Activated gamma-delta T cell treated with Interleukin-2 at 50 U/mL for 16 hours (primary cell): Measurements from ENCODE around the gene SPIB.
"Not testable (repeated sequence)": the region's sequence is repeated elsewhere in the genome, so short reads cannot be mapped to it uniquely, and the experiment has no call there.

ENCODE experiments used
- DNase-seq: peaks from one replicate; pipeline ENCODE4 v3.0.0-alpha.2; 2020

SPIB gene

DNA sequence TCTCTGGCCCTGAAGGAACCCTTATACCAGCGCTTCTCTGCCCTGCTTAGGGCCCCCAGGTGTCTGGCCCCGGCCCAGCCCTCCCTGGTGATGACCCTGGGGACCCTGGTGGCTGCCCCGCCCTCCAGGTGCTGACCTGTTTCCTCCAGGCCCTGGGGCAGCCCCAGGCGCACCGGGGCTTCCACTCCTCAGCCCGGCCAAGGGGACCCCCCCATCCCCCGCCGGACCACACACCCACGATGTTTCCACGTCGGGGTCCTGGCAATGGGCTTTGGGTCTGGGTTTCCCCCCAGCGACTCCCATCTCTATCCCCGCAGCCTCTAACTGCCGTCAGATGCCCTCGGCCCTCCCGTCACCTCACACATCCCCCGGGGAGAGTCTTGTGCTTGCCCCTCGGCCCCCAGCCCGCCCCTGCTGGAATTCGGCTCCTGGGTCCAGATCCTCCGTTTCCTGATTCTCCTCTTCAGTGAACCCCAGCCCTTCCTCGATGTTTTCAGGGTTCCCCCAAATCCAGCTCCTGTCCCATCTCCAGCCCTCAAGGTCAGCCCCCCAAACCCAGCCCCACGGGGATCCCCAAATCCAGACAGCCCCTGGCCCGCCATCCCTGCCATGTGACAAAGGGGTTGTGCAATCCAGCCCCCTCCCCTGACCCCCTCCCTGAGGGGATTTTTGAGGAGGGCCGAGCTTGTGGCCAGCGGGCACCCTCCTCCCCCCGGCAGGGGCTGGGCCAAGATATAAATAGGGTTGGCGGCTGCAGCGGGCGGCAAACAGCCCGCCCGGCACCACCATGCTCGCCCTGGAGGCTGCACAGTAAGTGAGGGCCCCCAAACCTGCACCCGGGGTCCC is at the start of gene SPIB:
Gene SPIB, plus strand, starts transcription at position 763 of the 846 bp plus-strand sequence. Its CDS starts 25 bp downstream, at position 788.
- DNase-seq: no peak

DNA sequence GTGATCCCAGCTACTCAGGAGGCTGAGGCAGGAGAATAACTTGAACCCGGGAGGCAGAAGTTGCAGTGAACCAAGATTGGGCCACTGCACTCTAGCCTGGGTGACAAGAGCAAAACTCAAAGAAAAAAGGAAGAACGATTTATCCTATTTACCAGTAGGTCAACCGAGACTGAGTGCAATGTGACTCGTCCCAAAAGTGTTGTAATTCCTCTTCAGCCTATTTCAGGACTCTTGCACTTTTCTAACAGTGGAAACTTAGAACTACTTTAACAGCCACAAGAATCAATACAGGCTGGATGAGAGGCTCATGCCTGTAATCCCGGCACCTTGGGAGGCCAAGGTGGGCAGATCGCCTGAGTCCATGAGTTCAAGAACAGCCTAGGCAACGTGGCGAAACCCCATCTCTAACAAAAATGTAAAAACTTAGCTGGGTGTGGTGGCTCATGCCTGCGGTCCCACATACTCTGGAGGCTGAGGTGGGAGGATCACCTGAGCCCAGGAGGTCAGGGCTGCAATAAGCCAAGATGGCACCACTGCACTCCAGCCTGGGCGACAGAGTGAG is 46.7 kb upstream of the SPIB start:
- DNase-seq: no peak

DNA sequence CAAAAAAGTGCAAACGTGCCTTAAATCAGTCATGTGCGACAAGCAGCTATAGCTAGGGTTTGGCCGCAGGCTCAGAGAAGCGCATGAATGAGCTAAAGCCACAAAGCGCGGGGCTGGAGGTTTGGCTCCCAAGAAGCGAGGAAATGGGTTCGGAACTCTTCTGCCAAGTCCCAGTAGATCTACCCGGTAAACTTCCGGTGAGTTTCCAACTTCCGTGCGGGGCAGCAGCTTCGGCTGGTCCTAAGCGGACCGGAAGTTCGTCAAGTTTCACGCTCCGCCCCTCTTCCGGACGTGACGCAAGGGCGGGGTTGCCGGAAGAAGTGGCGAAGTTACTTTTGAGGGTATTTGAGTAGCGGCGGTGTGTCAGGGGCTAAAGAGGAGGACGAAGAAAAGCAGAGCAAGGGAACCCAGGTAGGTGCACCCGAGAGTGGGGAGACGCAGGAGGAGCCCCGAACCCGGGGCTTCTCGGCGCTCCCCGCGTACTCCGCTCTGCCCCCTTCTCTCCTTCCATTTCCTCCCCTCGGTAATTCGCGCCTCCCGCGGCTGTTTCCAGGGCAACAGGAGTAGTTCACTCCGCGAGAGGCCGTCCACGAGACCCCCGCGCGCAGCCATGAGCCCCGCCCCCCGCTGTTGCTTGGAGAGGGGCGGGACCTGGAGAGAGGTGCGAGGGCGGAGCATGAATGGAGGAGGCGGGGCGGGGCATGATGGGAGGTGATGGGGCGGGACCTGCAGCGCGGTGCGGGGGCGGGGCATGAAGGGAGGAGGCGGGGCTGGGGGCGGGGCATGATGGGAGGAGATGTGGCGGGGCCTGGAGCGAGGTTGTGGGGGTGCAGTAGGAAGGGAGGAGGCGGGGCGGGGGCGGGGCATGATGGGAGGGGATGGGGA is 42.3 kb upstream of the SPIB start, which contains the start of gene NR1H2:
Gene NR1H2, plus strand, starts transcription at position 292 of the 885 bp plus-strand sequence. CDS start 1,149 bp downstream, outside the sequence.
- peak; percentile 95 for DNase-seq

GRCh38 chr19:50377051-50377461 is 41.7 kb upstream of the SPIB start:
- peak; percentile 45 for DNase-seq

DNA sequence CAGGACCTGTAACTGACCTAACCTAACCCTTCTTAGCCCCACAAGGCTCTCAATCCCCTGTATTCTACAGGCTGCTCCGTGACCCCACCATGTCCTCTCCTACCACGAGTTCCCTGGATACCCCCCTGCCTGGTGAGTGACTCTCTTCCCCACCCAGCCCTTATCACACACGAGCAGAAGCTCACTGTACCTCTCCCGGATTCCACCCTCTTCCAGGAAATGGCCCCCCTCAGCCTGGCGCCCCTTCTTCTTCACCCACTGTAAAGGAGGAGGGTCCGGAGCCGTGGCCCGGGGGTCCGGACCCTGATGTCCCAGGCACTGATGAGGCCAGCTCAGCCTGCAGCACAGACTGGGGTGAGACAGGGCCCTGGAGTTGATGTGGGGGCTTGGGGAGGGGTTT is 41.2 kb upstream of the SPIB start:
- no peak for DNase-seq

GRCh38 chr19:50378169-50378862 is 40.4 kb upstream of the SPIB start:
- no peak for DNase-seq

GRCh38 chr19:50378863-50379236 is 39.9 kb upstream of the SPIB start:
- DNase-seq: no peak

- no peak for DNase-seq
These were observed 39.1 kb upstream of the SPIB start for GRCh38 chr19:50379602-50380001.

DNA sequence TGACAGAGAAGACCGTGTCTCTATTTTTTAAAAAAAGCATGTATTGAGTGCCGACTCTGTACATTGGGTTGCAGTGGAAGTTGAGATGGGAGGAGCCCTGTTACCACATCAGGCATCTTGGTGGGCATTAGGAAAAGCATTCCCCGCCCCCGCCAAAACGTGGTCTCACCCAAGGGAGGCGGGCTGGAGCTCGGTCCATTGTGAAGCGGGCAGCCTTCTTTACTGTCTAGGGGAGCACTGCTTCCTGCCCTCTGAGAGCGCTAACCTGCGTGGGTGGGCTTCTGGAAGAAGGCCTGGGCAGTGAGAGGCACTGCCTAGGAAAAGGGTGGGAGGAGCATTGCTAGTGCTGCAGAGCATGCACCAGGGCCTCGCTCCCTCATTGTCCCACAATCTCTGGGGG is 38.6 kb upstream of the SPIB start:
- DNase-seq: no peak

- no peak for DNase-seq
These were observed 38.0 kb upstream of the SPIB start for GRCh38 chr19:50380751-50381151.

DNA sequence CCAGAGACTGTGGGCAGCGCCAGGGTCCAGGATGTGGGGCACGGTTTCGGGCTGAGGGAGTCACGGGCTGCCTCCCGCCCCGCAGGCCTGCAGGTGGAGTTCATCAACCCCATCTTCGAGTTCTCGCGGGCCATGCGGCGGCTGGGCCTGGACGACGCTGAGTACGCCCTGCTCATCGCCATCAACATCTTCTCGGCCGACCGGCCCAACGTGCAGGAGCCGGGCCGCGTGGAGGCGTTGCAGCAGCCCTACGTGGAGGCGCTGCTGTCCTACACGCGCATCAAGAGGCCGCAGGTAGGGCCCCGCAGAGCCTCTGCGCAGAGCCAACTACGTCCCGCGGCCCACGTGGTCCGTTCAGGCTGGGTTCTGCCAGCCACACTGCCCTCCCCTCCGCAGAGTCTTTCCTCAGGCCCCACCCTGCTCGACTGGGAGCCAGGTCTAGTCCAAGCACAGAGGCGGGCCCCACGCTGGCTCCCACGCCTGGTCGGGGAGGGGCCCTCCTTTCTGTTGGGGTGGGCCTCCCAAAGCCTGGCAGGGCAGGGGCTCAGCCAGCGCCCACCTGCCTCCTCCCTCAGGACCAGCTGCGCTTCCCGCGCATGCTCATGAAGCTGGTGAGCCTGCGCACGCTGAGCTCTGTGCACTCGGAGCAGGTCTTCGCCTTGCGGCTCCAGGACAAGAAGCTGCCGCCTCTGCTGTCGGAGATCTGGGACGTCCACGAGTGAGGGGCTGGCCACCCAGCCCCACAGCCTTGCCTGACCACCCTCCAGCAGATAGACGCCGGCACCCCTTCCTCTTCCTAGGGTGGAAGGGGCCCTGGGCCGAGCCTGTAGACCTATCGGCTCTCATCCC is 36.6 kb upstream of the SPIB start:
- no peak for DNase-seq

DNA sequence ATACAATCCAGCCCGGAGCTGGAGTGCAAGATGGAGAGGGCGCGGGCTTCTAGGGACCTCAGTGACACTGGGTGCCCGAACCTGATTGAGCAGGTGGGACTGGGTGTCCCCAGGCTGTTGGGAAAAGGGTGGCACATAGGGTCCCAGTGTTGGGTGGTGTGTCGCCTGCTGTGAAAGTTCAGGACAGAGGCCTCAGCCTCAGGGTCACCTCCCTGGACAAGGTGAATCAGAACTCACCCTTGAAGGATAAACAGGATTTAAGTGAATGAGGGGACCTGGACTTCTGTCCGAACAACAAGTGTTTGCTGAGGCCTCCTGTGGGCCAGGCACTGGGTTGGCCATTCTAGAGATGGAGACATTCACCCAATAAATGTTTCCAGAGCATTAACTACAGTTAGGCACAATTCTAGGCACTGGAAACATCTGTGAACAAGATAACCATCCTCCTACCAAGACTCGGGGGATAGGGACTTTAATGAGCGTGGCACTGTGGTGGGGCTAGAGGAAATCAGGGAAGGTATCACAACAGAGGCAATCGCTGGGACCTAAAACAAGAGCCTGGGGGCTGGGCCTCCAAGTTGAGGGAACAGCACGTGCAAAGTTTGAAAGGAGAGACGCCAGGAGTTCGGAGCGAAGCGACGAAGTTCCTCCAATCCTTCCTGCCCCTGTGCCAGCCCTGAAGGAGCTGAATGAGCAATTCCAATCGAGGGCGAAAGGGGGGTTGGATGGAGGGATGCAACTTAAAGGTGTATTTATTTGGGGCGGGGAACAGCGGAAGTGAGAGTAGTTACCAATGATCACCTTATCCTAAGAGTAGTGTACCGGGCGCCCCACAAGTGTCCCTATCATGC is 35.5 kb upstream of the SPIB start:
- no peak for DNase-seq

- peak; percentile 98 for DNase-seq
These were observed 34.7 kb upstream of the SPIB start, which contains the start of gene POLD1 for GRCh38 chr19:50383852-50384684. TSS of gene POLD1 (plus strand) at chr19:50384347. CDS start at chr19:50398852, 14,505 bp downstream.

DNA sequence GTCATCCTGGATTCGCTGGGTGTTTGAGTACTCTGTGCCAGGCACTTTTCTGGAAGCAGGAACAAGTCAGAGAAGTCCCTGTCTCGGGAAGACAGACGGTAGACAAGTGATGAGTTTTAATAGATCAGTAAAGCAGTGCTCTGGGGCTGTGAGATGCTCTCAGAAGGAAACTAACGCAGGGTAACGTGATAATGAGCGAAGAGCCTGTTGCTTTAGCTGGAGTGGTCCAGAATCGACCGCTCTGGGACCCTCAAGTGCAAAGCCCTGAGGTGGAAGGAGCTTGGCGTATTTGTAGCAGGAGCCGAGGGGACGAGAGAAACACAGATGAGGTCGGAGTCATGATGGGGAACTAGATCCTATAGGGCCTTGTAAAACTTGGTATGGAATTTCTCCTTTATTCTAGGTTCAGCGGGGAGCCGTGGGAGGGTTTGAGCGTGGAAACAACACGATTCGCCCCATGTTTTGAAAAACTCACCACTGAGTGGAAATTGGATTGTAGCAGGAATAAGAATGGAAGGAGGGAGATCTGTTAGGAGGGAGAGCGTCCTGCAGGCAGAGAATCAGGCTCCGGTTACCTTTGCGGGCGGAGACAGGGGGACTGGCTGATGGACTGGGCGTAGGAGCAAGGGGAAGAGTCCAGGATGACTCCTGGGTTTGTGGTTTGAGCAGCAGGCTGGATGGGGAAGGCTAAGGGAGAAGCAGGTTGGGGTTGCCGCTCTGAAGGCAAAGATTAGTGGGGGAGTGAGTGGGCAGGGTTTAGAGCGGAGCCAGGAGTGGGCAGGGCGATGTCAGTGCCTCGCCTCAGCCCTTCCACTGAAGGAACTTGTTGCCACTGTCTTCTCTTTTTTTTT is 33.8 kb upstream of the SPIB start:
- no peak for DNase-seq

DNA sequence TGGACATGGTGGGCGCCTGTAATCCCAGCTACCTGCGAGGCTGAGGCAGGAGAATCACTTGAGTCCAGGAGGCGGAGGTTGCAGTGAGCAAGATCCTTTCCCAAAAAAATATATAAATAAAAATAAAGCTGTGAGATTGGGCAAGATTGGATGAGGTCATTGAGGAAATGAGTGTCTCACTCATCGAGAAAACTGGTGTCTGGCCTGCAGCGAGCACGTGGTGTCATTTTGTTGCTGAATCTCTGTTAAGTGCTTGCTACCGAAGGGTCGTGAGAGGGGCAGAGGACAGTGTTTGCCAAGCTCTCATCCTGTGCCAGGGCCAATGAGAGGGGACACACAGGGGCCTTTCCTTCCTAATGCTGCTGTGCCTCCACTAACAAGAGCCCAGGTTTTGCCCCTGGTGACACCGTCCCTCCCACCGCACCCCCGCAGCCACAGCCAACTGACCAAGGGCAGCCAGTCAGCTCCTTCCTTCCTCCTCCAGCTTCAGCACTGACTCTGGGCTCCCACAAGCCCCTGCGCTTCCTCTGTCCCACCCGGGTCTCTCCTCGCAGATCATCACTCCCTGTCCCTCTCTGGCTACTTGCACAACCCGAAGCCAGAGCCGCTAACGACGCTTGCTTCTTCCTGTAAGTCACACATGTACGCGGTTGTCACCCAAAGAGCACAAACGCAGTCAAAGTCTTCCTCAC is 31.4 kb upstream of the SPIB start:
- no peak for DNase-seq

DNA sequence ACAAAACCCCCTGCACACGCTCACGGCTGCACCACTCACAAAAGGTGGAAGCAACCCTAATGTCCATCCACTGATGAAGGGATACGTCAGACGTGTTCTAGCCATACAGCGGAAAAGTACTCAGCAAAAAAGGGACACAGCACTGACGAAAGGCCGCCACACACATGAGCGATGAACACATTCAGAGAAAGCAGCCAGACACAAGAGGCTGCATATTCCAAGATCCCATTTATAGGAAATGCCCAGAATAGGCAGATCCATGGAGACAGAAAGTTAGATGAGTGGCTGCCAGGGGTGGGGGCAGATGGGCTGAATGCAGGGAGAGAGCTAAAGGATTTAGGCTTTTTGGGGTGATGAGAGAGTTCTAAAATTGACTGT is 30.9 kb upstream of the SPIB start:
- no peak for DNase-seq

DNA sequence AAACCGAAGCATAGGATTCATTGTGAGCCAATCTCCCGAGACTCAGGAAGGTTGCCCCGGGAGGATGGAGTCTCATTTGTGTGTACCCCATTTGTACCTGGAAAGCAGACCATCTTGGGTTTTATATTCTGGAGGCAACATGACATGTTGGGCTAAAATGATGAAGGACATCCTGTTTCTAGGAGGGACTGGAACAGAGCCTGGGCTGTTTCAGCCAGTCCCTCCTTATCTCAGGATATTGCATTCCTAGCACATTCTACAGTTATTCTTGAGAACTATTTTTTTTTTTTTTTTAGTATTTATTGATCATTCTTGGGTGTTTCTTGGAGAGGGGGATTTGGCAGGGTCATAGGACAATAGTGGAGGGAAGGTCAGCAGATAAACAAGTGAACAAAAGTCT is 28.4 kb upstream of the SPIB start:
- not testable (repeated sequence) for DNase-seq

DNA sequence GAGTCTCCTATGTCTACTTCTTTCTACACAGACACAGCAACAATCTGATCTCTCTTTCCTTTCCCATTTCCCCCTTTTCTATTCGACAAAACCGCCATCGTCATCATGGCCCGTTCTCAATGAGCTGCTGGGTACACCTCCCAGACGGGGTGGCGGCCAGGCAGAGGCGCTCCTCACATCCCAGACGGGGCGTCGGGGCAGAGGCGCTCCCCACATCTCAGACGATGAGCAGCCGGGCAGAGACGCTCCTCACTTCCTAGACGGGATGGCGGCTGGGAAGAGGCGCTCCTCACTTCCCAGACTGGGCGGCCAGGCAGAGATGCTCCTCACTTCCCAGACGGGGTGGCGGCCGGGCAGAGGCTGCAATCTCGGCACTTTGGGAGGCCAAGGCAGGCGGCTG is 27.8 kb upstream of the SPIB start:
- not testable (repeated sequence) for DNase-seq
